Stimulated activated CD8-positive, alpha-beta memory T cell treated with anti-CD3 and anti-CD28 coated beads, Interleukin-4, amount 100 ng/mL, for 4 hours (primary cell): Measurements from ENCODE around the gene SLC8A1.

Source experiments
- DNase-seq, 2 donors: peaks; one replicate each; pipeline ENCODE4 v3.0.0-alpha.2; 2020; ENCODE audit warnings: low read depth in 2 of 2, low spot score in 1 of 2

SLC8A1 gene

DNA sequence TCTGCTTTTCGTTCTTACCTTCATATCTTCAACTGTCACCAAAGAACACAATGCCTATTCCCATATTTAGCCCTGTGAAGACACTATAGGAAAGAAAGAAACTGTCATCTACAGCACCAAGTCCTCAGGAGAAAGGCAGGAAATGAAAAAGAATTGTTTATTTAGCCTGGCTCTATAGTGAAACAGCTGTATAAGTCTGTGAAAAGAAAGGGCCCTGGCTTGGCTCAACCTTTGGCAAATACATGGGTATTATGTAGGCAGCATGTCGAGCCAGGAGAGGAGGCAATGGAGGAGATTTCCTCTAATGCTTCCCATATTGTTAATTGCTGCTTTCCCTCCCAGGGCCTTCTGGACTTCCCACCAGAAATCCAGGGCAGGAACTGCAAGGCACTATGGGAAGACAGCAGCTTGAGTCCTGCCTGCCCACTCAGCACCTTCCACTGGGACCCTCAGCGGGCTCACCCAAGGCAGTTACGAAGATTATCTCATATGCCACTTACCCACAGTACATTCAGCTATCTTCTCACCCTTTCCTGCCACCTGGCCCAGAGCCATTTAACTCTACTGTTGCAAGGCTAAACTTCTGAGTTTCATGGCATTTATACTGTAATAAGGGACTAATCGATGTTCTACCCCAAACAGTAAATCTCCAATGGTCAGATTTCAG is 30.1 kb downstream of the SLC8A1 start:
- DNase-seq = no peak

DNA sequence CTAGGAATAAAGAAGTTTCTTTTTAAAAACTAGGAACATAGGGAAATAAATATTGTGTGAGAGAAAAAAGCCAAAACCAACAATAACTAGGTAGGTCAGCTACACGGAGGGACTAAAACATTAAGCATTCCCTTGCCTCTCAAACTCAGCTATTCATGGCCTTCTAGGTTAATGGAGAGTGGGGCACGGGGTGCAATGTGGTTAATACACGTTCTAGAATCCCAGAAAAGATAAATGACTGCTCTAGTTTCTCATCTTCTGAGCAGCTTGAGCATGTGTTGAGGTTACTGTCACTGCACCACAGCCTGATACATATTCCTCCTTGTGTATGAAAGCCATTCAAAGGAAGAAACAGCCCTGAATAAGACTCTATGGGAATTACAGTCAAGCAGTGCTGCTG is 31.4 kb downstream of the SLC8A1 start:
- DNase-seq = no peak

DNA sequence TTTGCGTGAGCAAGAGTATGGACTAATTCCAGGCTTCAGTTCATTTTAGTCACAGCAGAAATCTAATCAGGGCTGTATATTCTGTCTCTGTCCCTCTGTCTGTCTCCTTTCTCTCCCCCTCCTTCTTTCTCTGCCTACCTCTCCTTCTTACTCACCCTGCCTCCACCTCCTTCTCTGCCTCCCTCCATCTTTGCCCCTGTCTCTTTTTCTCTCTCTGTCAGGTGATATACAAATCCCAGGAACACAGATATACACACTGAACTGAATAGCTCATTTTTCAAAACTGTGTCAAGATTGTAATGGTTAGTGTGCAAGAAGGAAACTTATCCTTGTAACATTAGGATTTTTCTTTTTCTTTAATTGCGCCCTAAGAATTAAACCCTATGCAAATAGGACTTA is 32.5 kb downstream of the SLC8A1 start:
- no peak for DNase-seq

DNA sequence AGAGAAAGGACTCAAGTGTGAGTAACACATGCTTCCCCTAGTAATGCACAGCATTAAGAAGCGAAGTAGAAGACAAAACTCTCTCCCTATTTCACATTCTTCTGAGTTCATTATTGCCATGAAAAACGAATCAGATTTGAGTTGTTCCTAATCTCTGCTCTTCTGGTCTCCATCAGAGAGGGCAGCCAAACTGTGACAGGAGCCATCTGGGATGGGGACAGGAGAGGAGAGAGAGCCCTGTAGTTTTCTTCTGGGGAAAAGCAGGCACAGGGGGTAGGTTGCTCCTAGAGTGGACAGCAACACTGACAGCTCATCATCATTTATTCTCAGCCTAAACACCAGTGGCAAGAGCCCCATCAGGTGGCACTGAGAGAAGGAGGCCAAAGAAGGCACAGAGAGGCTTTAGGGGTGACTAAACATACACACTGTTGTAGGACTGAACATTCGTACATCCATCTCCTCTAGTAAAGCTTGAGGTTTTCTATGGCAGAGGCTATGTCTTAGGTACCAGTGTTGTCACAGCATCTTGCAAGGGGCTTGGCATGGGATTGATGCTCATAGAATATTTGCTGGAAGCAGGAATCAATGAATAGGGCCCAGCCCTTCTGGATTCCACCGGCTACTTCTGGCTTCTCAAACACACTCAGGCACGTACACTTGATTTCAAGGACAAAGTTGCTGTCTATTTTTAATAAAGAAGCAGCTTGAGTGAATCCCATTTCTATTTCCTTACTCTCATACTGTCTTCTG is 33.1 kb downstream of the SLC8A1 start:
- no peak for DNase-seq

- no peak for DNase-seq
Measured at GRCh38 chr2:40416486-40416885, 35.4 kb downstream of the SLC8A1 start.

DNA sequence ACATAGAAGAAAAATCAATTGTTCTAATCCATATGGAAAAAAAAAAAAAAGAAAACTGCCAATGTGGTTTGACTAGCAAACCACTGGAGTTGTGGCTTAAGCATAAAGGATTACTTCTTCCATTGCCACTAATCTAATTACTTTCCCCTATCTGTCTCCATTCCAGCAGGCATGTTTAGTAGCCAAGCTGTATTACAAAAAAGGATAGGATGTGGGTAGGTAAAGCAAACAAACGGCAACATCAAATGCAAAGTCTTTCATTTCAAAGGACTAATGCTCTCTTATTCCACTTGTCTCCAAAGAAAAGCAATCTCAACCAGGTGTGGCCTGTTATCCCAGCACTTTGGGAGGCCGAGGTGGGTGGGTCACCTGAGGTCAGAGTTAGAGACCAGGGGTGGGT is 36.5 kb downstream of the SLC8A1 start:
- no peak for DNase-seq

DNA sequence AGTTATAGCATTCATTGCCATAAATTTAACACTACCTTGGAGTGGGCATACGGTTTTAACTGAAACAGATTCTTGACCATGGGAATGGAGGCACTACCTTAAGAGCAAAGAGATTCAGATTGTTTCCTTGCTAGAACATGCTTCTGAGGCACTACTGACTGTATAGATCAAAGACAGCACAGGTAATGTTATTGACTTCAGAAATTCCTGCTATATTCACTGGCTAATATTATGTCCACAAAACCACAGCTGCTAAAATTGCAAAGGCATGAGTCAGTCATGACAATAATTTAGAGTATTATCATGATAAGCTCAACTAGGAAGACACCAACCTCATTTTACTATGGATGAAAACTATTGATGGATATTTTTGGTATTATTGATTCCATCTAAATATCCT is 39.4 kb downstream of the SLC8A1 start:
- no peak for DNase-seq

GRCh38 chr2:40410695-40411094 is 41.2 kb downstream of the SLC8A1 start:
- DNase-seq = no peak

DNA sequence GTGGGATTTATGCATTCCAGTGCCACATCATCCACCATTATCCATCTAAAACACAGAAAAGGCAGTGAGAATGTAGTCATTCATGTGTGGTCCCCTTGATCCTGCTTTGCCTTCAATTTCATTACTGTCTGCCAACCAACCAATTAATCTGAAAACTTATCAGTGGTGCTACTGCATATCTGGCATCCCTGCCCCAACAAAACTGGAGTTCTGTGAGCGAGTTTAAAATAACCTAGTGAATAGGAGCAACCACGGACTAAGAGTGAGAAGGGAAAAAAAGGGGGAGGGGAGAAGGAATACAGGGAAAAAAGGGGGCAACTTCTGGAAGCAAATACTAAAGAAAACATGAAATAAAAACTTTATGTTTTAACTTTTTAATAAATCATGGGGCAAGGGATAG is 42.2 kb downstream of the SLC8A1 start:
- no peak for DNase-seq

DNA sequence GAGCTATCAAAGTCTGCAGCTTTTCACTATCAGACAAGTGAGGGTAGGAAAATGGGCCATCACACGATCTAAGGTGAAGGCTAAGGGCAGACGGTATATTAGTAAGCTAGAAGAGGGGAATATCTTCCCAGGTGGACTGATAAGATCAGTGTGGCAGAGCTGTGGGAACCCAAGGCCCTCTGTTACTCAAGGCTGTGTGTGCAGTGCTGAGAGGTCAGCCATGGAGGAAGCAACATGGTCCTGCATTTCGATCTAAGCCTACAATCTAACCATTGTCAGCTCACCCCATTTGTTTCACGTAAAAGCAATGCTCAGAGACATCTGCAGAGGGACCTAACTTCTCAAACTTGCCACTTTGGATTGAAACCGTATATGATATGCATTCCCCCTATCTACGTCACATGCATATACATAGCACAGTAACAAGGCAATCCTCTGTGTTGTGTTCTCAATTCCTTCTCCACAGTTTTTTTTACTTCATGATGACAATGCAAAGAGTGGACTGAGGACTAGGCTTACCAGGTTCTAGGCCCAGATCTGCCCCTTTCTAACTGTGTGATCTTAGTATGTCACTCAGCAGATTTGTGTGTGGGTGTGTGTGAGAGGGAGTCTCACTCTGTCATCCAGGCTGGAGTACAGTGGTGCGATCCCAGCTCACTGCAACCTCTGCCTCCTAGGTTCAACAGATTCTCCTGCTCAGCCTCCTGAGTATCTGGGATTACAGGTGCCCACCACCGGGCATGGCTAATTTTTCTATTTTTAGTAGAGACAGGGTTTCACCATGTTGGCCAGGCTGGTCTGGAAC is 45.2 kb downstream of the SLC8A1 start:
- no peak for DNase-seq

DNA sequence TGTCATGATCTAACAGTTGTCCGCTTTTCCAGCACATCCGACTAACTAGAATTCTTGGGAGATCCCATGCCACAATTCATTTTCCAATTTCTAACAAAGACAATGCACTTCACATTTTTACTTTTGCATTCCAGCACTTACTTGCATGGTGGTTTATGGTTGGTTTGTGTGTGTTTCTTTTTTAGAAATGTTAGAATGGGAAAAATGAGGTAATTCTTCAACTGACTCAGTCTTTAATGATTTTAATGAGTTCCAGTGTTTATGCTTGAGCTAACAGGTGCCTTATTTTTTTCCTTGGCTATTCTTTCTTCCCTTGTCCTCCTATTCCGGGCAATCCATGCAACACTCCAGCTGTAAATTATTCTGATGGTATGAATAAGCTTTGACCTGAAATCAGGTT is 46.4 kb downstream of the SLC8A1 start:
- no peak for DNase-seq

GRCh38 chr2:40404517-40404916 is 47.4 kb downstream of the SLC8A1 start:
- DNase-seq = no peak

- no peak for DNase-seq
Measured at GRCh38 chr2:40403233-40403836, 48.6 kb downstream of the SLC8A1 start.

DNA sequence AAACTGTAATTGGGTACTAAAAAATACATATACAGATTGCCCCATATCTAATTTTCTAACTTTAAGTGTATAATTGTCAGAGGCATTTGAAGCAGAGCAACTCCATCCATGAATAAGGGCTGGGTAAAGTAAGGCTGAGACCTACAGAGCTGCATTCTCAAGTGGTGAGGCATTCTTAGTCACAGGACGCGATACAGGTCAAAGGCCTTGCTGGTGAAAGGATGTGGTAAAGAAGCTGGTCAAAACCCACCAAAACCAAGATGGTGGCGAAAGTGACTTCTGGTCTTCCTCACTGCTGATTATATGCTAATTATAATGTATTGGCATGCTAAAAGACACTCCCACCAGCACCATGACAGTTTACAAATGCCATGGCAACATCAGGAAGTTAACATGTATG is 50.0 kb downstream of the SLC8A1 start:
- DNase-seq = no peak

DNA sequence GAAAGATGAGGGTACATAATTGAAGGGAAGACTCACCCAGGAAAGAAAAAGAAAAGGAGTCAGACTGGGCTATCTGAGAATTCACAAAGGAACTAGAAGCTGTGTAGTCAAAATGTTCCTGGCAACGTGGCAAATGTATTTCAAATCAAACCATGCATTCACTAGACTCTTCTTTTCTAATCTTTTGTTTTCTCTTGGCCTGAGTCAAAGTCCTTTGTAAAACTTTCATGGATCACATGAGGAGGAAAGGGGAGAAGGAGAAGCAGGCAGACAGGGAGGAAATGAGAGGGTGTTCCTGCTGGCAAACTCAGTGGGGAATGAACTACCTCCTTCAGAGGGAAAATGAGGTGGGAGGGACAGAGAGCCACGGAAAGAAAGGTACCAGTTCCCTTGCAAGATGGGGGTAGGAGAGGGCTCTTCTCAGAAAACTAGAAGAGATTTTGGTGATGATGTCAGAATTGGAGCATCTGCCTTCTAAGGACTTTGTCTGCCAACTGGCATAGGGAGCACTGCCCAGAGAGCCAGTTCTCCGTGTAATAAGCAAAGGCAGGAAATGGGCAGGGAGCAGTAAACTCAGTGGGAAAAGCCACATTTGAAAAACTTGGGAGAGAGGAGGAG is 51.4 kb downstream of the SLC8A1 start:
- DNase-seq = no peak

- no peak for DNase-seq
Measured at GRCh38 chr2:40397765-40398164, 54.1 kb downstream of the SLC8A1 start.

DNA sequence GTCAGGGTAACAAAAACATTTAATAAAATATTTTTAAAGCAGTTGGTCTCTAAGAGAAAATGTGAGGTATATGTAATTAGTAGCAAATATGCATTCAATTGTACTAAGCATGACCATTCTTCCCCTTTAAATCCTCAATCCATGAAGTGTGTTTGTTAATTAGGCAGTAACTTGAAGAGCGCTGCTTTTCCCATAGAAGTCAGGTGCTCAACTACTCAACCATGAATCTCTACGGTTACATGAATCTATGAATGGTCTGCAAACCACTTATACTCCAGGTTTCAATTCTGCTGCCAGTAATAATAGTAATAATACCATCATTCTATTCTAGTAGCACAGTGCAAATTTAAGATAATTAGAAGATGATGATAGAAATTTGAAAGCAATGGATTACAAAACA is 55.8 kb downstream of the SLC8A1 start:
- DNase-seq = no peak

- no peak for DNase-seq
Measured at GRCh38 chr2:40395169-40396073, 56.5 kb downstream of the SLC8A1 start.

GRCh38 chr2:40394597-40394996 is 57.3 kb downstream of the SLC8A1 start:
- DNase-seq = no peak

- no peak for DNase-seq
Measured at GRCh38 chr2:40394031-40394430, 57.9 kb downstream of the SLC8A1 start.
